ENCODE data around the gene THUMPD2. TPM values are rescaled to one million over a fixed set of nuclear protein-coding genes. Genes with fewer than 3 reads are reported as not detected.
A peak's percentile ranks its signal among the peaks of the same experiment; 100 is the strongest.
"Not testable (repeated sequence)": the region's sequence is repeated elsewhere in the genome, so short reads cannot be mapped to it uniquely, and the experiment has no call there.

The THUMPD2 gene
- total RNA-seq: 17.7 TPM

DNA sequence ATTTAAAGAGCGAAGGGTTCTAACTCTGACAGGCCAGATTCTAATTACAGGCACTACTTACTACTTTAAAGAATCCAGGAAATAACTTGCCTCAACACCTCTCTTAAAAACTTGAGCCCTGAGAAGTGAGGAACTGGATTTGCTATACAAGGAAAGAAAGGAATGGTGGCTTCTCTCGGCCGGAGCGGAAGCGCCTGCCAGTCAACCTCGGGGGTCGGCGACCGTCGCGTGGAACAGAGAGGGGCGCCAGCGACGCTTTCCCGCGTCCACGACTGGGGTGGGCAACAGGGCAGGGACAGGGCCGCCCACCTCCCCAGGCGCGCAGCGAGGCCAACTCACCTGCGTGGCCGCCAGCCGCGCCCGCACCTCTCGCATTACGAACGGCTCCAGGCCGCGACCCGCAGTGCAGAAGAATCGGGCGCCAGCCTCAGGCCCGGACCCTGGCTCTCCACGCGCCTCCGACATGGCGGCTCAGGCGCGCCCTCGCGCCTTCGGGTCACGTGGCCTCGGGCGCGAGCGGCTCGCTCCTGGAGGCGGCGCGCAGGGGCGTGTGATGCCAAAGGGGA lies at the start of gene THUMPD2:
Gene THUMPD2 (minus strand): TSS at position 484 of the 566 bp plus-strand sequence. CDS start 19 bp downstream, at position 465.
- DNase-seq: peak; percentile 87

DNA sequence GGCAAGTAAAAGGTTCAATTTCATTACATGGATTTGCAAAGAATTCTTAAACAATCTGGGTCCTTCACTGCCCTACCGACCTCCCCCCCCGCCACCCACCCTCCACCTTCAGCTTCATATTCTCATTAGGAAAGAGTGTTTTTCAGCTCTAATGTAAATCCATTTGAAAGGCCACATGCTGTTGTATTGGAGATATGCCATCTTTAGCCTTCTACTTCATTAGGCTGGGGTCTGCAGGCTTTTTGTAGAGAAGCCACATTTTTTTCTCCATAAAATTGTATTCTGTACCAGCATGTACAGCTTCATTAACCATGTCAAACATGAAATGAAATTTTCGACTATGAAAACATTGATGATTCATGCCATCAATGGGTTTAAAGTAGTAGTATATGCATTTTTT lies 42.8 kb upstream of the THUMPD2 start:
- DNase-seq: no peak

GRCh38 chr2:39816845-39817244 lies 37.8 kb upstream of the THUMPD2 start:
- no peak for DNase-seq

GRCh38 chr2:39816428-39816827 lies 37.4 kb upstream of the THUMPD2 start:
- no peak for DNase-seq

DNA sequence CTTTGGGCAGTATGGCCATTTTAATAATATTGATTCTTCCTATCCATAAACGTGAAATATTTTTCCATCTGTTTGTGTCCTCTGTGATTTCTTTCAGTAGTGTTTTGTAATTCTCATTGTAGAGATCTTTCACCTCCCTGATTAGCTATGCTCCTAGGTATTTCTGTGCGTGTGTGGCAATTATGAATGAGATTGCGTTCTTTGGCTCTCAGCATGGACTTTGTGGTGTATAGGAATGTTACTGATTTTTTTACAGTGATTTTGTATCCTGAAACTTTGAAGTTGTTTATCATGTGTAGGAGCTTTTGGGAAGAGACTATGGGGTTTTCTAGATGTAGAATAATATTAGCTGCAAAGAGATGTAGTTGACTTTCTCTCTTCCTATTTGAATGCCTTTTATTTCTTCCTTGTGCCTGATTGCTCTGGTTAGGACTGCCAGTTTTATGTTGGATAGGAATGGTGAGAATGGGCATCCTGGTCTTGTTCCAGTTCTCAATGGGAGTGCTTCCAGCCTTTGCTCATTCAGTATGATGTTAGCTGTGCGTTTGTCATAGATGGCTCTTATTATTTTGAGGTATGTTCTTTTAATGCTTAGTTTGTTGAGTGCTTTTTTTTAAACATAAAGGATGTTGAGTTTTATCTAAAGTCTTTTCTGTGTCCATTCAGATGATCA lies 27.0 kb upstream of the THUMPD2 start:
- DNase-seq: no peak

- DNase-seq: no peak
These were observed 24.8 kb upstream of the THUMPD2 start for GRCh38 chr2:39803839-39804238.

DNA sequence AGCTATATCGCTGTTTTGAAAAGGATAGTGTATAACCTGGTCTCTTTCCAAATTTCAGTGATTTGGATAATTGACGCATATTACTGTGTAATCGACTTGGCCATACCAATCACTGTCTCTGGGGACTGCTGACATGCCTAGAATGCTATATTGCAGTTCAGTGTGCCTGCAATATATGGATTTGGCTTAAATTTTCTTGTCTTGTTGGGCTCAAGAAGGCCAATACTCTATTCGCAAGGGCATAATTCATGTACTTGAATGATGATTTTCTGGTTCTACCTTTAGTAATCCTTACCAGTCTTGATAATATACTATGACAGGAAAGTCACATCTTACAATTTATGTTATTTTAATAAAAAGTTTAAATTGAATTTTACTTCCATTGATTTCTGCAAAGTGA lies 21.7 kb upstream of the THUMPD2 start:
- DNase-seq: no peak

GRCh38 chr2:39796134-39796533 lies 17.1 kb upstream of the THUMPD2 start:
- no peak for DNase-seq

- DNase-seq: not testable (repeated sequence)
These were observed 11.3 kb upstream of the THUMPD2 start for GRCh38 chr2:39790216-39790818.

DNA sequence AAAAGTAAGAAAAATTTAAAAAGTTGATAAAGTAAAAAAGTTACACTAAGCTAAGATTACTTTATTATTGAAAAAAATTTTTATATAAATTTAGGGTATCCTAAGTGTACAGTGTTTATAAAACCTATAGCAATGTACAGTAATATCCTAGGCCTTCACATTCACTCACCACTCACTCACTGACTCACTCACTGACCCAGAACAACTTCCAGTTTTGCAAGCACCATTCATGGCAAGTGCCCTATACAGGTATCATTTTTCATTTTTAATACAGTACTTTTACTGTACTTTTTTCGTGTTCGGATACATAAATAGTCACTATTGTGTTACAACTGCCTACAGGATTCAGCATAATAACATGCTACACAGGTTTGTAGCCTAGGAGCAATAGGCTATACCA lies 8.9 kb upstream of the THUMPD2 start:
- DNase-seq: no peak

GRCh38 chr2:39786761-39787522 lies 7.9 kb upstream of the THUMPD2 start:
- no peak for DNase-seq

GRCh38 chr2:39782591-39782990 lies 3.5 kb upstream of the THUMPD2 start:
- no peak for DNase-seq

- no peak for DNase-seq
These were observed 2.6 kb upstream of the THUMPD2 start for GRCh38 chr2:39781697-39782096.

DNA sequence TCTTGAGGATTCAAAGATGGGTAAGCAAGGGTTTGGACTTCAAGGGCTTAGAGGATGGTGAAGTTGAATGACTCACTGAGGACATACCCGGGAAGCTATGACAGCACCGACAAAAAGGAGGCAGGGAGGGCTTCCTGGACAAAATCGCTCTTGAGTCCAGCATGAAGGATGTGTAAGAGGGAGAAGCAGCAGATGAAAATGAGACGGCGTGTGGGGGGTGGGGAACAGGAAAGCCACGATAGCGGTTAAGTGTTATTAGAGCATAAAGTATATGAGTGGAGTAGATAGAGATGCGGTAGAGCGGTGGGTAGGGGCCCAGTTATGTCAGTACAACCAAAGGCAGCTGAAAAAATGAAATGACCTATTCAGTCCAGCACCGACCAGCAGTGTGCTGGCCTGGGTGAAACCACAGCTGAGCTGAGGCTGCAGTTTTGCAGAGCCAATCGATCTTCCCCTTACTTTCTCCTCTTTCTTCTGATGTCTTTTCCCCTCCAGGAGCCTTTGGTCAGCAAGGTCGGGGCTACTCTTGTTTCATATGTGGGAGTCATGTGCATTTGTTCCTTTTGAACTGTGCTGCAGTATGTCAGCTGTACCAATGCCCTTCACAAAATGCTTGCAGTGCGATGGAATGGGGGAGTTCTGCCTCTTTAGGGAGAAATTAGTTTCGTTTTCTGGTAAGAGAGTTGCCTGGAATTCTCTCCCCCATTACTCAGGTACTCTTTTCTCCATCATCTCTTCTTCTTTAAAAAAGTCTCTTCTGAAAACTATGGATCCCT lies 2.0 kb upstream of the THUMPD2 start:
- no peak for DNase-seq

- no peak for DNase-seq
These were observed 869 bp upstream of the THUMPD2 start for GRCh38 chr2:39779927-39780326.

GRCh38 chr2:39779341-39779851 lies 338 bp upstream of the THUMPD2 start:
- DNase-seq: peak; percentile 15

GRCh38 chr2:39778233-39778632 lies 825 bp downstream of the THUMPD2 start:
- DNase-seq: no peak

- peak; percentile 39 for DNase-seq
These were observed 6.3 kb downstream of the THUMPD2 start for GRCh38 chr2:39772812-39773152.

DNA sequence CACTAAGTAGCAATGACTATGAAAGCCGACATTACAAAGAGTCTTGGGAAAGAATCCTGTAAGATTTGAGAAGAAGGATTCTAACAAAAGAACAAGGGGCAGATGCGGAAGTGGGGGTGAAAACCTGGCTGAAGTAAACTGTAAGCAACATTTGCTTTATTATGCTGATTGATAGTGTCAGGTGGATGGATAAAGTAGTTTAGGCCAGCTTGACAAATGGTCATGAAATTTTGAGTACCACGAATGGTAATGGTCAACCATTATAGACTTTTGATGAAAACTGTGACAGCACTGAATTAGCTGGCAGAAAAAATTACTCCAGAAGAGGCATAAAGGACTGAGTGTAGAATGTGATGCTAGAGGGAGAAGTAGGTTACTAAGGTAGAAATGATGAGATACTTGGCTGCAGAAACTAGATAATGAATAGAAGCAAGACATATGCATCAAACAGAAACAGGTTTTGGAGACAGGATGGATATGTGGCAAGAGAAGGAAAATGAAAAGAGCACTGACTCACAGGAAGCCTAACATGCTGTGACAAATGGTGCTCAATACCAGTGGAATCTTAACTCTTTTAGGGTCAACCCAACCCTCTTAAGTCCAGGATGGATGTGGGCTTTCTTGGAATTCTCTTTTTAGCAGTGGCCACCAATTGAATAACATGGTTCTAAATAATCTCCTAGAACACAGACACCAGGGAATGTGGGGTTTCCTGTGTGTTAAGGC lies 6.8 kb downstream of the THUMPD2 start:
- DNase-seq: no peak

- DNase-seq: no peak
These were observed 16.6 kb downstream of the THUMPD2 start for GRCh38 chr2:39762448-39762847.

DNA sequence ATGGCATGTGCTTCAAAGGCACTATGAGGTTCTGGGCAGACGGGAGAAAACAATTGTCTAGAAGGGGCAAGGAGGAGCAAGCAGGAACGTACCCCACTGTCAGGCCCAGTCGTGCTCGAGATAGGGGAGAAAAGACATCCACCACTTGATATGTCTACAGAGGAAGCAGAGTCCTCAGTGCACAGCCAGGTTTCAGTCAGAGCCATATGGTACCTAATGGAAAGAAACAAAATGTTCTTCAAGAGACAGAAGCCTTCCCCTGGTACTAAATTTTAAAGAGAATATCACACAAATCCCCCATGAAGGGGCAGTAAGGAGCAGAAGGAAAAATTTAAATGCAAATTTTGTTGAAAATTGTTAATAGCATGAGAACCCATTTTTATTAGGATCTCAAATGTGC lies 21.9 kb downstream of the THUMPD2 start:
- no peak for DNase-seq

- DNase-seq: no peak
These were observed 23.6 kb downstream of the THUMPD2 start for GRCh38 chr2:39755466-39755865.
